HFFc6 (cell line): ENCODE results near the gene EOMES. TPM values are rescaled to one million over a fixed set of nuclear protein-coding genes. Genes with fewer than 3 reads are reported as not detected.

Source experiments
- DNase-seq: peaks from one replicate; pipeline ENCODE4 v3.0.0-alpha.2; 2018
- H3K27ac Mint-ChIP-seq: 2 replicates; pipeline ENCODE4 v1.8.0; 2020; ENCODE audit warnings: mild to moderate bottlenecking, mixed read lengths
- H3K27me3 Mint-ChIP-seq: 2 replicates; pipeline ENCODE4 v1.8.0; 2021; ENCODE audit warnings: mild to moderate bottlenecking, moderate library complexity, mixed read lengths; ENCODE audit not compliant: insufficient read depth
- H3K36me3 Mint-ChIP-seq: 2 replicates; pipeline ENCODE4 v1.8.0; 2021; ENCODE audit warnings: low read depth, mixed read lengths
- H3K4me1 Mint-ChIP-seq: 2 replicates; pipeline ENCODE4 v1.8.0; 2020; ENCODE audit warnings: low read depth, mixed read lengths
- H3K4me3 Mint-ChIP-seq: 2 replicates; pipeline ENCODE4 v1.8.0; 2020; ENCODE audit warnings: mild to moderate bottlenecking, moderate library complexity, mixed read lengths
- H3K9me3 Mint-ChIP-seq: 2 replicates; pipeline ENCODE4 v1.8.0; 2020; ENCODE audit warnings: mild to moderate bottlenecking, mixed read lengths
- CTCF ChIP-seq: fragments of 200-600 bp; sonication (generic); IDR thresholded peaks from 2 replicates; pipeline ENCODE4 v1.5.0; 2021; ENCODE audit warnings: antibody characterized with exemption, mild to moderate bottlenecking
- total RNA-seq, 6 experiments: library from RNA; stranded (reverse); fragmentation: NEBNext Ultra II Directional; extraction: Animal tissue kit (Norgen Biotek cat#: 25700); gene quantifications; 2 replicates in 1 of 6; 3 replicates in 5 of 6; pipeline ENCODE4 v1.2.3, GENCODE V29; 2021

EOMES gene
- total RNA-seq, 6 experiments from 2014 or later: not detected

- H3K36me3 Mint-ChIP-seq: no peaks in the 10 kb centered on the region
- no peak for DNase-seq
- H3K9me3 Mint-ChIP-seq: no peaks in the 10 kb centered on the region
- H3K27ac Mint-ChIP-seq: no peak overlapping the region
- peaks cover 34% of the 10 kb centered on the region; the same call in 1 of the 2 replicates for H3K4me1 Mint-ChIP-seq
- H3K4me3 Mint-ChIP-seq: peak overlapping the region; percentile 60; the same call in 1 of the 2 replicates
- no peak for TF ChIP-seq CTCF
- peaks cover 55% of the 10 kb centered on the region for H3K27me3 Mint-ChIP-seq
Observed at GRCh38 chr3:27729748-27730611, 7.9 kb upstream of the EOMES start.

- Mint-ChIP-seq H3K27me3 (peaks cover 61% of the 10 kb centered on the region), H3K27ac (no peak overlapping the region), H3K4me3 (peak overlapping the region; percentile 60; the same call in 1 of the 2 replicates), H3K9me3 (no peaks in the 10 kb centered on the region), H3K4me1 (peaks cover 36% of the 10 kb centered on the region; the same call in 1 of the 2 replicates), H3K36me3 (no peaks in the 10 kb centered on the region; the same call in 1 of the 2 replicates)
- no peak for TF ChIP-seq CTCF
- DNase-seq: no peak
Observed at GRCh38 chr3:27729325-27729724, 7.2 kb upstream of the EOMES start.

- H3K4me1 Mint-ChIP-seq: peaks cover 45% of the 10 kb centered on the region
- H3K27ac Mint-ChIP-seq: no peak overlapping the region
- H3K9me3 Mint-ChIP-seq: no peaks in the 10 kb centered on the region
- peak overlapping the region; percentile 72 for H3K4me3 Mint-ChIP-seq
- DNase-seq: no peak
- H3K27me3 Mint-ChIP-seq: peaks cover 70% of the 10 kb centered on the region
- H3K36me3 Mint-ChIP-seq: no peaks in the 10 kb centered on the region; the same call in 1 of the 2 replicates
- peak; percentile 56 for TF ChIP-seq CTCF
Observed at GRCh38 chr3:27728195-27729087, 6.3 kb upstream of the EOMES start.

GRCh38 chr3:27726240-27726639, 4.1 kb upstream of the EOMES start:
- Mint-ChIP-seq H3K9me3 (no peaks in the 10 kb centered on the region), H3K4me3 (no peak overlapping the region), H3K36me3 (no peaks in the 10 kb centered on the region; the same call in 1 of the 2 replicates), H3K27me3 (peaks cover 71% of the 10 kb centered on the region), H3K27ac (no peak overlapping the region), H3K4me1 (peaks cover 57% of the 10 kb centered on the region)
- no peak for TF ChIP-seq CTCF
- DNase-seq: no peak

- Mint-ChIP-seq H3K27me3 (peaks cover 71% of the 10 kb centered on the region), H3K4me3 (peak overlapping the region; percentile 75; the same call in 1 of the 2 replicates), H3K36me3 (no peaks in the 10 kb centered on the region; the same call in 1 of the 2 replicates), H3K9me3 (no peaks in the 10 kb centered on the region; the same call in 1 of the 2 replicates), H3K4me1 (peaks cover 48% of the 10 kb centered on the region), H3K27ac (no peak overlapping the region)
- DNase-seq: no peak
- TF ChIP-seq CTCF: no peak
Observed at GRCh38 chr3:27724459-27725197, 2.5 kb upstream of the EOMES start.
